IMR-90 (cell line): ENCODE results near the gene KIF22. TPM values are rescaled to one million over a fixed set of nuclear protein-coding genes. Genes with fewer than 3 reads are reported as not detected.

Source experiments
- ATAC-seq: fragments of 200-7000 bp; cut with Tn5 transposase; 2 replicates; pipeline ENCODE4 v1.9.1; 2020; ENCODE audit warnings: low read depth, mild to moderate bottlenecking, moderate library complexity
- BruUV-seq: library from RNA; stranded (reverse); fragments of 400-500 nt; replicated peaks from 2 replicates; lab custom pipeline; 2021; lab: Mats Ljungman, UMichigan
- CTCF ChIA-PET: fragments of 300-600 bp; formaldehyde crosslinking; extraction: SDS; loops from one replicate; lab custom pipeline; 2021; ENCODE audit warnings: antibody characterized with exemption; lab: Yijun Ruan, JAX
- POLR2A ChIA-PET: fragments of 300-600 bp; sonication (Branson Sonifier 250); formaldehyde crosslinking; loops from one replicate; lab custom pipeline; 2022; ENCODE audit warnings: antibody characterized with exemption; ENCODE audit not compliant: unreplicated experiment; lab: Charles Lee
- DNase-seq: peaks from one replicate; pipeline ENCODE4 v3.0.0; 2013
- H2AFZ ChIP-seq: replicated peaks from 2 replicates; pipeline ENCODE3; 2013; ENCODE audit warnings: low read length, mild to moderate bottlenecking; ENCODE audit not compliant: poor library complexity
- H2AK5ac ChIP-seq: 2 replicates; pipeline ENCODE4 v1.6.1; 2013; ENCODE audit warnings: low read depth, low read length, inconsistent platforms
- H2AK9ac ChIP-seq: replicated peaks from 2 replicates; pipeline ENCODE3; 2013; ENCODE audit warnings: mild to moderate bottlenecking, low read depth, low read length, moderate library complexity; ENCODE audit not compliant: poor library complexity
- H2BK120ac ChIP-seq: 2 replicates; pipeline ENCODE4 v1.6.1; 2013; ENCODE audit warnings: low read depth, low read length, inconsistent platforms
- H2BK15ac ChIP-seq: 3 replicates; pipeline ENCODE4 v1.6.1; 2013; ENCODE audit warnings: low read depth, low read length, inconsistent platforms
- H2BK20ac ChIP-seq: 2 replicates; pipeline ENCODE4 v1.6.1; 2013; ENCODE audit warnings: low read depth, mild to moderate bottlenecking, inconsistent platforms, low read length, moderate library complexity
- H2BK5ac ChIP-seq: 2 replicates; pipeline ENCODE4 v1.6.1; 2013; ENCODE audit warnings: mild to moderate bottlenecking, low read depth, low read length, inconsistent platforms; ENCODE audit not compliant: poor library complexity, severe bottlenecking
- H3K14ac ChIP-seq: replicated peaks from 2 replicates; pipeline ENCODE4 v1.6.1; 2013; ENCODE audit warnings: low read depth, low read length, inconsistent platforms
- H3K18ac ChIP-seq: 2 replicates; pipeline ENCODE4 v1.6.1; 2013; ENCODE audit warnings: low read depth, low read length, control low read depth
- H3K23ac ChIP-seq: 2 replicates; pipeline ENCODE4 v1.6.1; 2013; ENCODE audit warnings: low read depth, low read length, inconsistent platforms
- H3K27ac ChIP-seq: 2 replicates; pipeline ENCODE4 v1.5.1; 2013; ENCODE audit warnings: mild to moderate bottlenecking, control low read depth, low read length; ENCODE audit not compliant: insufficient read depth
- H3K27me3 ChIP-seq: 2 replicates; pipeline ENCODE4 v1.6.1; 2013; ENCODE audit warnings: low read length; ENCODE audit not compliant: control insufficient read depth, insufficient read depth
- H3K36me3 ChIP-seq: 2 replicates; pipeline ENCODE4 v1.6.1; 2013; ENCODE audit warnings: low read length, mixed read lengths; ENCODE audit not compliant: control insufficient read depth, insufficient read depth
- H3K4ac ChIP-seq: 2 replicates; pipeline ENCODE4 v1.6.1; 2013; ENCODE audit warnings: low read depth, low read length, inconsistent platforms
- H3K4me1 ChIP-seq: 2 replicates; pipeline ENCODE4 v1.6.1; 2013; ENCODE audit warnings: low read length, mixed read lengths; ENCODE audit not compliant: control insufficient read depth, insufficient read depth
- H3K4me2 ChIP-seq: 2 replicates; pipeline ENCODE4 v1.6.1; 2013; ENCODE audit warnings: low read depth, mild to moderate bottlenecking, control low read depth, low read length, moderate library complexity
- H3K4me3 ChIP-seq: 2 replicates; pipeline ENCODE4 v1.5.1; 2013; ENCODE audit warnings: low read depth, mild to moderate bottlenecking, control low read depth, low read length, moderate library complexity; ENCODE audit not compliant: insufficient read depth
- H3K56ac ChIP-seq: 2 replicates; pipeline ENCODE4 v1.6.1; 2013; ENCODE audit warnings: low read length, inconsistent platforms; ENCODE audit not compliant: insufficient read depth; ENCODE audit errors: extremely low read depth
- H3K79me1 ChIP-seq, 2 experiments: 2 replicates each; pipeline ENCODE4 v1.6.1; 2013; ENCODE audit warnings: low read length in 2 of 2, inconsistent platforms in 1 of 2, low read depth in 1 of 2
- H3K9ac ChIP-seq: 2 replicates; pipeline ENCODE4 v1.6.1; 2013; ENCODE audit warnings: low read depth, low read length, control low read depth
- H3K9me1 ChIP-seq: 2 replicates; pipeline ENCODE4 v1.6.1; 2013; ENCODE audit warnings: low read length, inconsistent platforms; ENCODE audit not compliant: insufficient read depth
- H3K9me3 ChIP-seq: 2 replicates; pipeline ENCODE4 v1.6.1; 2013; ENCODE audit warnings: low read length; ENCODE audit not compliant: control insufficient read depth, insufficient read depth
- H4K20me1 ChIP-seq: 2 replicates; pipeline ENCODE4 v1.6.1; 2013; ENCODE audit warnings: low read length, inconsistent platforms; ENCODE audit not compliant: insufficient read depth
- H4K5ac ChIP-seq: 2 replicates; pipeline ENCODE4 v1.6.1; 2013; ENCODE audit warnings: mild to moderate bottlenecking, low read depth, low read length, control low read depth
- H4K8ac ChIP-seq, 2 experiments: 2 replicates each; pipeline ENCODE4 v1.6.1; 2013; ENCODE audit warnings: low read depth in 2 of 2, low read length in 2 of 2, control low read depth in 1 of 2, inconsistent platforms in 1 of 2
- H4K91ac ChIP-seq: 2 replicates; pipeline ENCODE4 v1.6.1; 2013; ENCODE audit warnings: low read depth, low read length, inconsistent platforms; ENCODE audit not compliant: insufficient read depth
- CTCF ChIP-seq: conservative IDR thresholded peaks from 2 replicates; pipeline ENCODE4 v1.5.1; 2012; ENCODE audit warnings: mild to moderate bottlenecking, low read depth, low read length, improper control_type of control experiment
- FOS ChIP-seq: fragments of 150-350 bp; IDR thresholded peaks from 2 replicates; pipeline ENCODE4 v1.6.1; 2016; ENCODE audit warnings: low read depth, low read length
- MAFK ChIP-seq: IDR thresholded peaks from 2 replicates; pipeline ENCODE4 v1.6.1; 2012; ENCODE audit warnings: low read depth, low read length, improper control_type of control experiment
- MXI1 ChIP-seq: IDR thresholded peaks from 2 replicates; pipeline ENCODE4 v1.6.1; 2012; ENCODE audit warnings: low read depth, mild to moderate bottlenecking, low read length, moderate library complexity, borderline replicate concordance
- NFE2L2 ChIP-seq: fragments of 150-350 bp; IDR thresholded peaks from 2 replicates; pipeline ENCODE4 v1.6.1; 2016; ENCODE audit warnings: low read depth, mild to moderate bottlenecking, low read length
- POLR2A ChIP-seq: IDR thresholded peaks from 2 replicates; pipeline ENCODE4 v1.6.1; 2012; ENCODE audit warnings: mild to moderate bottlenecking, low read depth, low read length
- RAD21 ChIP-seq: IDR thresholded peaks from 2 replicates; pipeline ENCODE4 v1.6.1; 2012; ENCODE audit warnings: low read length, improper control_type of control experiment
- RFX5 ChIP-seq: IDR thresholded peaks from 2 replicates; pipeline ENCODE4 v1.8.0; 2012; ENCODE audit warnings: low read depth, mild to moderate bottlenecking, low read length, moderate library complexity
- SMC3 ChIP-seq: fragments of 150-350 bp; IDR thresholded peaks from 2 replicates; pipeline ENCODE4 v1.6.1; 2016; ENCODE audit warnings: low read depth, mild to moderate bottlenecking, antibody characterized with exemption, low read length, moderate library complexity
- WGBS, 2 experiments: methylation state at CpG; one replicate each; pipeline versions ENCODE4 v1.1.5 to v1.1.7; 2013; ENCODE audit warnings: missing lambda C conversion rate in 2 of 2; ENCODE audit not compliant: insufficient read length in 1 of 2; ENCODE audit errors: extremely low coverage in 2 of 2; 5-methylcytosine and 5-hydroxymethylcytosine counted together
- dilution Hi-C: fragments of 300-500 bp; cut with HindIII; formaldehyde crosslinking; loops from one replicate; pipeline ENCODE4 v1.14.3; 2018; ENCODE audit warnings: low sequenced_read_pairs; ENCODE audit not compliant: unreplicated experiment
- in situ Hi-C: fragments of 300-500 bp; cut with MboI; formaldehyde crosslinking; loops from 3 replicates; pipeline ENCODE4 v1.14.3; 2019; ENCODE audit warnings: low sequenced_read_pairs, inconsistent platforms, mixed read lengths
- intact Hi-C: fragments of 100-400 bp; cut with micrococcal nuclease; formaldehyde crosslinking; loops from 2 replicates; pipeline ENCODE4 v1.10.0; 2022
- polyA plus RNA-seq, 3 experiments: library from polyadenylated mRNA; depleted of rRNA; stranded (reverse); fragments of >200 nt; gene quantifications; 2 replicates each; pipeline ENCODE4 v1.2.3, GENCODE V29; 2012; ENCODE audit warnings: low replicate concordance in 1 of 3
- total RNA-seq: library from RNA; depleted of rRNA; stranded (reverse); fragments of >200 nt; gene quantifications from 2 replicates; pipeline ENCODE4 v1.2.3, GENCODE V29; 2012
- TF ChIP-seq, protein P1 (sequence below): fragments of 150-350 bp; IDR thresholded peaks from 2 replicates; pipeline ENCODE4 v1.6.1; 2017; ENCODE audit warnings: mild to moderate bottlenecking, antibody characterized with exemption, low read length, low read depth
- TF ChIP-seq, protein P2 (sequence below): fragments of 150-350 bp; IDR thresholded peaks from 2 replicates; pipeline ENCODE4 v1.6.1; 2016; ENCODE audit warnings: low read depth, mild to moderate bottlenecking, low read length, moderate library complexity, borderline replicate concordance

KIF22 gene
- total and polyA plus RNA-seq, 2 of the 4 experiments (the other 2 are of a cell fraction): 43.0 to 65.1 TPM

DNA sequence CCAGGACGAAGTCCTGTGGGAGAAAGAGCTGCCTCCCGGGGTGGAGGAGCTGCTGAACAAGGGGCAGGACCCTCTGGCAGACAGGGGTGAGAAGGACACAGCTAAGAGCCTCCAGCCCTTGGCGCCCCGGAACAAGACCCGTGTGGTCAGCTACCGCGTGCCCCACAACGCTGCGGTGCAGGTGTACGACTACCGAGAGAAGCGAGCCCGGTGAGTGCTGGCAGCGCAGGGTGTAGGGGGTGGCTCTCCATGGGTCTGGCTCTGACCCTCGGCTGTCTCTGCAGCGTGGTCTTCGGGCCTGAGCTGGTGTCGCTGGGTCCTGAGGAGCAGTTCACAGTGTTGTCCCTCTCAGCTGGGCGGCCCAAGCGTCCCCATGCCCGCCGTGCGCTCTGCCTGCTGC lies 51.1 kb downstream of the KIF22 start:
- intact Hi-C loops (no loop called here), in situ Hi-C loops (no loop called here), dilution Hi-C loops (no loop called here)
- Histone ChIP-seq H2AFZ (no peak overlapping the region), H4K8ac (no peak overlapping the region), H3K36me3 (peaks cover 80% of the 10 kb centered on the region), H3K14ac (no peak overlapping the region), H3K56ac (no peak overlapping the region), H3K79me1 (peaks cover 0 to 41% of the 10 kb centered on the region in 2 experiments; a peak in 1 of 4 replicates), H3K27ac (no peak overlapping the region), H3K18ac (no peak overlapping the region), H2BK120ac (no peak overlapping the region), H4K5ac (no peak overlapping the region), H3K4ac (no peak overlapping the region), H4K20me1 (no peaks in the 10 kb centered on the region; the same call in 1 of the 2 replicates), H3K27me3 (no peaks in the 10 kb centered on the region), H3K4me3 (no peak overlapping the region), H3K4me2 (no peak overlapping the region), H4K91ac (no peak overlapping the region), H2BK15ac (no peak overlapping the region), H2AK5ac (no peak overlapping the region), H2BK20ac (no peak overlapping the region), H2AK9ac (no peak overlapping the region), H3K9me3 (no peaks in the 10 kb centered on the region), H3K23ac (no peak overlapping the region), H3K9me1 (no peaks in the 10 kb centered on the region), H2BK5ac (no peak overlapping the region), H3K4me1 (no peaks in the 10 kb centered on the region; the same call in none of the 2 replicates), H3K9ac (no peak overlapping the region)
- ATAC-seq (no peak), DNase-seq (no peak)
- WGBS, 2 experiments: 86% methylated on average over 16 of the region's 23 CpGs; no CpG with 5 or more reads in 1 of the 2 experiments
- POLR2A ChIA-PET: no interaction called here
- BruUV-seq: no TSS peak
- CTCF ChIA-PET: no interaction called here
- no peak for TF ChIP-seq SMC3
- no peak for TF ChIP-seq RAD21
- TF ChIP-seq POLR2A: no peak
- no peak for TF ChIP-seq MXI1
- no peak for TF ChIP-seq NFE2L2
- TF ChIP-seq FOS: no peak
- TF ChIP-seq, protein P1, sequence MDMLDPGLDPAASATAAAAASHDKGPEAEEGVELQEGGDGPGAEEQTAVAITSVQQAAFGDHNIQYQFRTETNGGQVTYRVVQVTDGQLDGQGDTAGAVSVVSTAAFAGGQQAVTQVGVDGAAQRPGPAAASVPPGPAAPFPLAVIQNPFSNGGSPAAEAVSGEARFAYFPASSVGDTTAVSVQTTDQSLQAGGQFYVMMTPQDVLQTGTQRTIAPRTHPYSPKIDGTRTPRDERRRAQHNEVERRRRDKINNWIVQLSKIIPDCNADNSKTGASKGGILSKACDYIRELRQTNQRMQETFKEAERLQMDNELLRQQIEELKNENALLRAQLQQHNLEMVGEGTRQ: no peak
- TF ChIP-seq, protein P2, sequence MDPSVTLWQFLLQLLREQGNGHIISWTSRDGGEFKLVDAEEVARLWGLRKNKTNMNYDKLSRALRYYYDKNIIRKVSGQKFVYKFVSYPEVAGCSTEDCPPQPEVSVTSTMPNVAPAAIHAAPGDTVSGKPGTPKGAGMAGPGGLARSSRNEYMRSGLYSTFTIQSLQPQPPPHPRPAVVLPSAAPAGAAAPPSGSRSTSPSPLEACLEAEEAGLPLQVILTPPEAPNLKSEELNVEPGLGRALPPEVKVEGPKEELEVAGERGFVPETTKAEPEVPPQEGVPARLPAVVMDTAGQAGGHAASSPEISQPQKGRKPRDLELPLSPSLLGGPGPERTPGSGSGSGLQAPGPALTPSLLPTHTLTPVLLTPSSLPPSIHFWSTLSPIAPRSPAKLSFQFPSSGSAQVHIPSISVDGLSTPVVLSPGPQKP: no peak
- TF ChIP-seq CTCF: no peak
- no peak for TF ChIP-seq MAFK
- TF ChIP-seq RFX5: no peak
